T-helper 2 cell treated with Interferon-gamma antibody and Interleukin-4, amounts not matched to agents 5 μg/mL and 100 μg/mL, for 36 hours (primary cell): ENCODE measurements around the gene BHLHE41.

ENCODE experiments used
- DNase-seq: peaks from one replicate; pipeline ENCODE4 v3.0.0; 2021; ENCODE audit warnings: low spot score
- H3K27ac Mint-ChIP-seq: one replicate; pipeline ENCODE4 v1.8.0; 2021; ENCODE audit warnings: mild to moderate bottlenecking, mixed read lengths
- H3K27me3 Mint-ChIP-seq: one replicate; pipeline ENCODE4 v1.8.0; 2021; ENCODE audit warnings: low read depth, mixed read lengths
- H3K36me3 Mint-ChIP-seq: one replicate; pipeline ENCODE4 v1.8.0; 2021; ENCODE audit warnings: low read depth, mixed read lengths
- H3K4me1 Mint-ChIP-seq: one replicate; pipeline ENCODE4 v1.8.0; 2021; ENCODE audit warnings: low read depth, mixed read lengths
- H3K4me3 Mint-ChIP-seq: one replicate; pipeline ENCODE4 v1.8.0; 2022; ENCODE audit warnings: mild to moderate bottlenecking, moderate library complexity, mixed read lengths
- H3K9me3 Mint-ChIP-seq: one replicate; pipeline ENCODE4 v1.8.0; 2021; ENCODE audit warnings: mixed read lengths

The BHLHE41 gene

GRCh38 chr12:26124446-26125399 is at the start of gene BHLHE41:
Gene BHLHE41, minus strand, starts transcription at chr12:26125037. Its CDS starts 258 bp downstream, at chr12:26124779.
- Mint-ChIP-seq H3K27me3 (peaks cover 84% of the 10 kb centered on the region), H3K27ac (no peak within 1 kb of the TSS), H3K4me3 (peak within 1 kb of the TSS; percentile 80), H3K4me1 (peaks cover 22% of the 10 kb centered on the region), H3K9me3 (no peaks in the 10 kb centered on the region), H3K36me3 (no peaks in the 10 kb centered on the region)
- no peak for DNase-seq

GRCh38 chr12:26172946-26173552 is 48.2 kb upstream of the BHLHE41 start:
- peaks cover 15% of the 10 kb centered on the region for H3K27me3 Mint-ChIP-seq
- H3K4me1 Mint-ChIP-seq: no peaks in the 10 kb centered on the region
- DNase-seq: no peak
- H3K9me3 Mint-ChIP-seq: no peaks in the 10 kb centered on the region
- H3K4me3 Mint-ChIP-seq: no peak overlapping the region
- no peak overlapping the region for H3K27ac Mint-ChIP-seq
- no peaks in the 10 kb centered on the region for H3K36me3 Mint-ChIP-seq

- Mint-ChIP-seq H3K9me3 (no peaks in the 10 kb centered on the region), H3K27me3 (peaks cover 16% of the 10 kb centered on the region), H3K4me1 (no peaks in the 10 kb centered on the region), H3K4me3 (no peak overlapping the region), H3K36me3 (no peaks in the 10 kb centered on the region), H3K27ac (no peak overlapping the region)
- no peak for DNase-seq
Measured at GRCh38 chr12:26172539-26172938, 47.7 kb upstream of the BHLHE41 start.

- DNase-seq: no peak
- H3K36me3 Mint-ChIP-seq: no peaks in the 10 kb centered on the region
- no peak overlapping the region for H3K27ac Mint-ChIP-seq
- H3K4me3 Mint-ChIP-seq: no peak overlapping the region
- no peaks in the 10 kb centered on the region for H3K4me1 Mint-ChIP-seq
- peaks cover 18% of the 10 kb centered on the region for H3K27me3 Mint-ChIP-seq
- H3K9me3 Mint-ChIP-seq: no peaks in the 10 kb centered on the region
Measured at GRCh38 chr12:26172013-26172412, 47.2 kb upstream of the BHLHE41 start.

GRCh38 chr12:26164118-26164517 is 39.3 kb upstream of the BHLHE41 start:
- DNase-seq: no peak
- Mint-ChIP-seq H3K4me3 (no peak overlapping the region), H3K27ac (no peak overlapping the region), H3K36me3 (no peaks in the 10 kb centered on the region), H3K27me3 (peaks cover 19% of the 10 kb centered on the region), H3K9me3 (no peaks in the 10 kb centered on the region), H3K4me1 (no peaks in the 10 kb centered on the region)

GRCh38 chr12:26162905-26163304 is 38.1 kb upstream of the BHLHE41 start:
- Mint-ChIP-seq H3K27me3 (peaks cover 20% of the 10 kb centered on the region), H3K9me3 (no peaks in the 10 kb centered on the region), H3K27ac (no peak overlapping the region), H3K4me3 (no peak overlapping the region), H3K36me3 (no peaks in the 10 kb centered on the region), H3K4me1 (no peaks in the 10 kb centered on the region)
- no peak for DNase-seq

GRCh38 chr12:26162174-26162573 is 37.3 kb upstream of the BHLHE41 start:
- no peak overlapping the region for H3K27ac Mint-ChIP-seq
- no peaks in the 10 kb centered on the region for H3K9me3 Mint-ChIP-seq
- peaks cover 20% of the 10 kb centered on the region for H3K27me3 Mint-ChIP-seq
- no peak overlapping the region for H3K4me3 Mint-ChIP-seq
- no peaks in the 10 kb centered on the region for H3K4me1 Mint-ChIP-seq
- H3K36me3 Mint-ChIP-seq: no peaks in the 10 kb centered on the region
- no peak for DNase-seq

- Mint-ChIP-seq H3K27me3 (peaks cover 16% of the 10 kb centered on the region), H3K9me3 (no peaks in the 10 kb centered on the region), H3K4me1 (no peaks in the 10 kb centered on the region), H3K27ac (no peak overlapping the region), H3K36me3 (no peaks in the 10 kb centered on the region), H3K4me3 (no peak overlapping the region)
- no peak for DNase-seq
Measured at GRCh38 chr12:26158078-26158764, 33.4 kb upstream of the BHLHE41 start.

- Mint-ChIP-seq H3K4me3 (no peak overlapping the region), H3K27me3 (peaks cover 18% of the 10 kb centered on the region)
Measured at GRCh38 chr12:26157001-26157400, 32.2 kb upstream of the BHLHE41 start.

GRCh38 chr12:26156201-26156871 is 31.5 kb upstream of the BHLHE41 start:
- no peaks in the 10 kb centered on the region for H3K9me3 Mint-ChIP-seq
- H3K4me3 Mint-ChIP-seq: no peak overlapping the region
- DNase-seq: no peak
- H3K27ac Mint-ChIP-seq: no peak overlapping the region
- H3K4me1 Mint-ChIP-seq: no peaks in the 10 kb centered on the region
- H3K27me3 Mint-ChIP-seq: peaks cover 17% of the 10 kb centered on the region
- H3K36me3 Mint-ChIP-seq: no peaks in the 10 kb centered on the region

More at GRCh38 chr12:26157001-26157400, 32.2 kb upstream of the BHLHE41 start:
- H3K27ac Mint-ChIP-seq: no peak overlapping the region
- no peaks in the 10 kb centered on the region for H3K9me3 Mint-ChIP-seq
- no peaks in the 10 kb centered on the region for H3K4me1 Mint-ChIP-seq
- DNase-seq: no peak
- no peaks in the 10 kb centered on the region for H3K36me3 Mint-ChIP-seq

GRCh38 chr12:26153421-26154154 is 28.8 kb upstream of the BHLHE41 start:
- Mint-ChIP-seq H3K27ac (no peak overlapping the region), H3K4me3 (no peak overlapping the region), H3K9me3 (no peaks in the 10 kb centered on the region), H3K36me3 (no peaks in the 10 kb centered on the region), H3K4me1 (no peaks in the 10 kb centered on the region), H3K27me3 (peaks cover 12% of the 10 kb centered on the region)
- no peak for DNase-seq

GRCh38 chr12:26152507-26153102 is 27.8 kb upstream of the BHLHE41 start:
- Mint-ChIP-seq H3K9me3 (no peaks in the 10 kb centered on the region), H3K4me1 (no peaks in the 10 kb centered on the region), H3K27me3 (peaks cover 7% of the 10 kb centered on the region), H3K4me3 (no peak overlapping the region), H3K27ac (no peak overlapping the region), H3K36me3 (no peaks in the 10 kb centered on the region)
- no peak for DNase-seq
